CD4-positive, alpha-beta T cell treated with Interleukin-2 at 100 ng/mL for 4 hours (primary cell): ENCODE measurements around the gene SPTBN5.

Experiments used
- DNase-seq: peaks from one replicate; pipeline ENCODE4 v3.0.0-alpha.2; 2020; ENCODE audit warnings: low spot score

The SPTBN5 gene

DNA sequence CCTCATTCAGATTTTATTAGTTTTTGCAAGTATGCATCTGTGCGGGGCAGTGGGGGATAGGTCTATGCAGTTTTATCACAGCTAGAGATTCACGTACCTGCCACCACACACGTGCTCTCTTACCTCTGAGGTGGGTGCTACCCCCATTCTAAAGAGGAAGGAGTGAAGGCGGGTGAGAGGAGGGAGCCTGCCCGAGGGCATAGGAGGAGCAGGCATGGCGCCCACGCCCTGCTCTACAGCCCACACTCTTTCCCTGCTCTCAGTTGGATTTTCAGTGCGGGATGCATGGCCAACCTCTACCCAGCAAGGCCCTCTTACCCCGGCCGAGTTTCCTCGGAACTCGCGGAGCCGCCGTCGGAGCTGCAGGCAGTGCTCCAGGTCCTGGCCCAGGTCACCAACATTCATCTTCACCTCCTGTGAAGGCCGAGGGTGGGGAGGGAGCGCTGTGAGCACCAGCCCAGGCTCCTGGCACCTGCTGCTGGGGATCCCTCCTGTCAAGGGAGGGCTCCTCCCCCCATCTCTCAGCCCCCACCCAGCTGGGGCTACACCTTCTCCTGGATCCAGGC is 28.3 kb downstream of the SPTBN5 start:
- no peak for DNase-seq

DNA sequence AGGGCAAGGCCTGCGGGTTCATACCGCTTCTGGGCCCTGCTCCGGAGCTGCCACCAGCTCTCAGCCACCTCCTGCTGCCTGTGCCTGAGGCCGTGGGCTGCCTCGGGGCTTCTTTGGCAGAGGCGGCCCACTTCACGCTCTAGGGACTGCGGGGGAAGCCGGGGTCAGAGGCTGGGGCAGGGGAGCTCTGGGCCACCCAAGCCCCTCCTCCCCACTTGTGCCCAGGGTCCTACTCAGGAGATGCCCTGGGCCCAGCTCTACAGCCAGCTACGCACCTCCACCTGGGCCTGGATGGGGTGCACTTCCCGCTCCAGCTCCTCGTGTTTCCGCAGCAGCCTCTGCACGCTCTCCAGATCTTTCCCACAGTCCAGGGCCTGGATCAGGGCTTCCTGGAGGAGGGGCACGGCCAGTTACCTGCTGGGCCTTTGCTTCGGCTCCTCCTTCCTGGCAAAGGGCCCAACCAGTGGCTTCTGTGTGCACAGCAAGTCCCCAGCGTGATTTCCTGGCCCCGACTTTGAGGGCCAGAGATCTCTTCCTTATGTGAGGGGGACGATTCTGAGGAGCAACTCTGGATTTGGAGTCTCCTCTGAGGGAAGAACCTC is 31.2 kb downstream of the SPTBN5 start:
- no peak for DNase-seq

DNA sequence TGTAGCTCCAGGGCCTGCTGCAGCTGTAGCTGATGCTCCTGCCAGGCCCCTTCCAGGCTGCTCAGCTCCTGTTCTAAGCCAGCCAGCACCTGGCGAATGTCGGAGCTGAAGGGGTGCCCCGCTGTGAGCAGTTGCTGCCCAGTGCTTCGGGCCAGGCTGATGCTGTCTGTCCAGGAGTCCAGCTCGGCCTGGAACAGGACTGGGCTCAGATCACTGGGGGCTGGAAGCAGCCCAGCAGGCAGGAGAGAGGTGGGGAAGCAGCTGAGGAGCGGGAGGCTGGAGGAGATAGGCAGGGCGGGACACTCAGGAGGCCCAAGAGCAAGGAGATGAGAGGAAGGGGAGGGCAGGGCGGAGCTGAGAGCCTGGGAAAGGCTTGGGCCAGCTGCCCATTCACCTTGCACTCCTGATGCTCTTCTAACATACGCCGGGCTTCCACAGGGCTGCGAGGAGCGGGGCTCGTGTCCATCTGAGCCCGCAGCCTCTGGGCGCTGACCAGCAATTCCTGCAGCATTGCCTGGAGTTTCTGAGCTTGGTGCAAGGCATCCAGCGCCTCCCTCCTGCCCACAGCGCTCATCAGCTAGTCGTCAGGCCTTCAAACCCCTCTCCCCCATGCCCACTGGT is 32.0 kb downstream of the SPTBN5 start:
- DNase-seq, result no peak

DNA sequence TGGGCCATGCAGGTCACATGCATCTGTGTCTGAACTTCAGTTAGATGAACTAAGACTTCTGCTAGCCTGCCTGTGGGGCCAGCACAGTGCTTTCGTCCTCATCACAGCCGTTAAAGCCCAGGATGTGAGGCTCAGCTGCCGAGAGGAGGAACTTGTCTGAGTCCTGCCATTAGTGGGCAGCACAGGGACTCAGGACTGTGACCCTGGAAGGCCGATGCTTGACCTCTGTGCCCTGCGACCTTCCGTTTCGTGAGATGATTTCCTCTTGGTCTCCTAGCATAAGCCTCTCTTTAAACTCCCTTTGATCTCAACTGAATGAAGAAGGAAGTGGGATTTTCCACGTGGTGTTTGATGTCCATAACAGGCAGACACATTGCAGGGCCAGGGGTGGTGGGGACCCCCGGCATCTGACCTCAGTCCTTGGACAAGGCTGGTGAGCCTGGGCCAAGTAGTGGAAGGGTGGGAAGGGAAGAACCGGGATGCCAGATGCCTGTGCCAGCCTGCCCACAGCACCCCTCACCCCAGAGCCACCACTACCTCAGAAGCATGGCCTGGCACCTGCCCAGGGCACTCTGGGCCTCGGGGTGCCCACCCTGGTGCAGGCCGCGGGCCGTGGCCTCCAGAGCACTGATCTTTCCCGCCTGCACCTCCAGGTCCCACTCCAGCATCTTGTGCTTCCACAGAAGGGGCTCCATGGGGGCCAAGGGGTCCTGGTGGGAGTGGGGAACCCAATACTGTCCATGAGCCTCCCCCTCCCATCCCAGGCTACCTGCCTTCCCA is 33.6 kb downstream of the SPTBN5 start:
- no peak for DNase-seq

DNA sequence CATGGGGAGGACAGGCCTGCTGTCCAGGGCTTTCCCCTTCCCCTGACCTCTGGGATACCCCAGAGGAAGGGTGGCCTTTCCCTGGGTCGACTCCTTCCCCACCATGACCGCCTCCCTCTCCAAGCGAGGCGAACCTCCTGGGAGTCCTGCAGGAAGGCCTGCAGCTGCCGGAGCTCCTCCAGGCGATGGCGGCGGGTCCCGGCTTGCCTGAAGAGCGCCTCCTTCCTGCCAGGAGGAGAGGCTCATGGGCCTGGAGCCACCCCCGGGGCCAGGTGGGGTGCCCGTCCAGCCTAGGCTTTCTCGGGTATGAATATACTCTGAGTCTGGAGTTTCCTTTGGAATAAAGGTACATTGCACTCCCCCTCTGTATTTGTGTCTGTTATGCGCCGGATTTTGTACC is 35.1 kb downstream of the SPTBN5 start:
- no peak for DNase-seq

DNA sequence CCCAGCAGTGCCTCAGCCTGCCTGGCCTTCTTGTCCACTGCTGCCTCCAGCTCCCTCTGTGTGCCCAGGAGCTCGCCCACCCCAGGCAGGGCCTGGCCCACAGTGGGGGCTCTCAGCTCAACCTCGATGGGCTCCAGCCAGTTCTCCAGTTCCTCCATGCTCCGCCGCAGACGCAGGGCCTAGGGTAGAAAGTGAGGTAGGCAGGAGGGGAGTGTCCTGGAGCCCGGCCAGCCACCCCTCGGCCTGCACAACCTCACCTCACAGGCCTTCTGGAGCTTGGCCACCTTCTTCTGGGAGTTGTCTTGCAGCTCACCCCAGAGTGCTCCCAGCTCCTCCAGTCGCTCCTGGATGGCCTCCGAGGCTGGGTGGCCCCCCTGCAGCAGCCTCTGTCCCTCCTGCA is 36.5 kb downstream of the SPTBN5 start:
- no peak for DNase-seq

DNA sequence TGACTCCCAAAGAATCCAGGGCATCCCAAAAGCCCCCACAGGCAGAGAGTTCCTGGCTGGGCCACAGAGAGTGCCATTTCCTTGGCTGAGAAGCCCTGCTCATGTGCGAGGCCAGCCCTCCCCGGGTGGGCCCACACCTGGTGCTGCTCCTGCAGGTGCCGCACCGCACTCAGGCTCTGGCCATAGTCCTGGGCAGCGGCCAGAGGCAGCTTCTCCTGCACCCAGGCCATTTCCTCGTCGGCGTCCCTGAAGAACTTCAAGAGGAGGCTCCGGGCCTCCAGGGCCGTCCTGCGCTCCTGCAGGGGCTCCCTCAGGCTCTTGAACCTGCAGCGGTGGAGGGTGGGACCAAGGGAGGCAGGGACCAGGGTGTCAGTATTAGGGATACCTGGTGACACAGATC is 37.1 kb downstream of the SPTBN5 start:
- no peak for DNase-seq

DNA sequence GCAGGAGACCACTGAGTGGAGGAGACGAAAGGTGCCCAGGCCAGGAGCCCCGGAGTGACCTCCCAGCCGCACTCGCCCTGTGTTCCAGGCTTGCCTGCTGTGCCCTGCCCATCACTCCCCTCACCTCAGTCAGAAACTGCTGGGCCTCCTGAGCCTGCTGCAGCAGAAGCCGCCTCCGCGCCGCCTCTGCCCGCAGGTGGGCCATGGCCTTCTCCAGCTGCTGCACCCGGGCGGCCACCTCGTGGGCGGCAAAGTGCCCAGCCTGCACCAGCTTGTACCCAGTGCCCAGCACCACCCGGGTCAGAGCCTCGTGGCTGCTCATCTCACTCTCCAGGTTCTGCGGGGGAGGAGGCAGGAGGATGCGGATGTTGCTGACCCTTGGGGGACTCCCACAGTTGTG is 37.6 kb downstream of the SPTBN5 start:
- no peak for DNase-seq

DNA sequence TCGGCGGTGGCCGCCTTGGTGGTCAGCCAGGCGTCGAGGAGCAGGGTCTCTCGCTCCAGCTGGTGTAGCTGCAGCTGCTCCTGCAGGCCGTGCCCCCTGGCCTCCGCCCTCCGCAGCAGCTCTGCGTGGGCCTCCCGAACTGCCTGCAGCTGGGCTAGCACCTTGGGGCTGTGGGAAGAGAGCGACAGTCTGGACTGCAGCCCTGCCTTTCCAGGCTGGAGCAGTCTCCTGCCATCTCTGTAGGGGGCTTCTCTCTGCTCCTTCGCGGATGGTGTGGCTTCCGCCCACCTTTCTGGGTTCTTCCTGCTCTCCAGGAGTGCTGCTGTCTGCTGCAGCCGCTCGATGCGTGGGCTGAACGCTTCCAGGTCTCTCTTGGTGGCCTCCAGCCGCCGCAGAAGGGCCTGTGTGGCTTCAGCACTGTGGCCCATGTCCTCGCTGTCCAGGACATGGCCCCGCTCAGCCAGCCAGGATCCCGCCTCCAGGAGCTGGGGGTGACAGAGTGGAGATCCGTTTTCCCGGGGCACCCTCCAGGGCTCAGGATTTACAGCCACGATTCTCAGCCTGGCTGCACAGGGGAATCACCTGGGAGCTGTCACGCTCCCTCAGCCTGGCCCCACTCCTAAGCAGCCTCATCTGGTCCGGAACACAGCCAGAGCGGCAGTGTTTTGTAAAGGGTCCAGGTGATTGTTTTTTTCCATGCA is 38.4 kb downstream of the SPTBN5 start:
- no peak for DNase-seq

DNA sequence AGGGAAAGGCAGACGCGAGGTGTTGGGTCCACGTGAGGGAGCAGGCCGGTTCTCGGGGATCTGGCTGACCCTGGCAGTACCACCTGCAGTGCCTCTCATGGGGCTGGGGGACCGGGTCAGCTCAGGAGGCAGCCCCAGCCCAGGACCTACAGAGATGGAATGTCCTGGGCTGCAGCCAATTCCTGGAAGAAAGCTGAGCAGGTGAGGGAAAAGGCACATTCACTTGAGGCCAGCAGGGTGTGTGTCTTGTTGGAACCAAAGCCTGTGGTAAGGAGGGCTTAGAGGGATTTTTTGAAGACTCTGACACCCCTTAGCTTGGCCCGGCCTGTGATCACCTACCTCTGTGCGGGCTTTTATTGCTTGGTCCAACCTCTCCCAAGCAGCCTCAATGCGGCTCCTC is 39.4 kb downstream of the SPTBN5 start:
- DNase-seq, result no peak

DNA sequence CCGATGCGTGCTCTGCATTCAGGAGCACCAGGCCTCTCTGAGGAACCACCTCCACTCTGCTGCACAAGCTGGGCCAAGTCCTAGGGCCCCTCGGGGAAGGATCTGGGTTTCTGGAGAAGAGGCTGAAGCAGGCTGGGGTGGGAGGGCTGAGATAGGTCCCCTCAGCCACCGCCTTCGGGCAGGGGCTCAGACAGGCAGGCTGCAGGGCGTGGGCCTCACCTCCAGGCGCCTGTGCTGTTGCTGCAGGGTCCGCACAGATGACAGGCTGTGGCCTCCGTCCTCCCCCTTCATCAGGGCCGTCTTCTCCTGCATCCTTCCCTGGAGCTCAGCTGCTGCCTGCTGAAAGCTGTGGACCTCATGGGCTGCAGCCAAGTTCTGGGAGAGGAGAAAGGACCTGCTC is 40.0 kb downstream of the SPTBN5 start:
- DNase-seq, result no peak

DNA sequence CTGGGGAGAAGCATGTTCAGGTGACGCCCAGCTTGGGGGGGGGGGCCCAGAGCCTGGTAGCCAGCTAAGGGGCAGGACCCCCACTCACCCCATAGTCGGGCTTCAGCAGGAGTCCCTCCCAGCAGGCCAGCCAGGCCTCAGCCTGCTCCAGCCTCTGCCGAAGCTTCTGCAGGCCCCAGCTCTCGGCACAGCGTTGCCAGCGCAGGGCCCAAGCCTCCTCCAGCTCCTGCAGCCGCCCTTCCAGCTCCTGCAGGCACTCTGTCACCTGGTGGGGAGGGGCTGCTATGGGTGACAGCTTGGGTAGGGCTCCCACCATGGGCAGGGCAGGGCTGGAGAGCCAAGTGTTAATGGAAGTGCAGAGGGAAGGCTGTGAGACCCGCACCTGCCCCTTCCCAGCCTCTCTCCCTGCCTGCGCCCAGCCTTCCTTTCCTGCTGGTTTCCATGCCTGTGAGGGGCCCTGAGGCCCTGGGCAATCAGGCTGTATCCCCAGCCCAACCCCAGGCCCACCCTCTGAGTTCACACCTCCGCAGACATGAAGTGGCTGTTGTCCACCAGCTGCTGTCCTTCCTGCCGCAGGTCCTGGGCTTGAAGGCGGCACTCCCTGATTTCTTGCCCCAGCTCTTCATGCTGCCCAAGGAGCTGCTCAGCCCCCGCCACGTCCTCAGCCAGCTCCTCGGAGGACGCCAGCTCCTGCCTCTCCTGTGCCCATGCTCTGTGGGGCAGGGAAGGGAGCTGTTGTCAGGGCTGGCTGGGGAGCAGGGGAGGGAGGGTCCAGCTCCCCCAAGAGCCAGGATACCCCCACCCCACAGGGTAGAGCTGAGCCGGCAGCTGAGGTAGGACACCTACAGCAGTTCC is 40.9 kb downstream of the SPTBN5 start:
- DNase-seq, result no peak

DNA sequence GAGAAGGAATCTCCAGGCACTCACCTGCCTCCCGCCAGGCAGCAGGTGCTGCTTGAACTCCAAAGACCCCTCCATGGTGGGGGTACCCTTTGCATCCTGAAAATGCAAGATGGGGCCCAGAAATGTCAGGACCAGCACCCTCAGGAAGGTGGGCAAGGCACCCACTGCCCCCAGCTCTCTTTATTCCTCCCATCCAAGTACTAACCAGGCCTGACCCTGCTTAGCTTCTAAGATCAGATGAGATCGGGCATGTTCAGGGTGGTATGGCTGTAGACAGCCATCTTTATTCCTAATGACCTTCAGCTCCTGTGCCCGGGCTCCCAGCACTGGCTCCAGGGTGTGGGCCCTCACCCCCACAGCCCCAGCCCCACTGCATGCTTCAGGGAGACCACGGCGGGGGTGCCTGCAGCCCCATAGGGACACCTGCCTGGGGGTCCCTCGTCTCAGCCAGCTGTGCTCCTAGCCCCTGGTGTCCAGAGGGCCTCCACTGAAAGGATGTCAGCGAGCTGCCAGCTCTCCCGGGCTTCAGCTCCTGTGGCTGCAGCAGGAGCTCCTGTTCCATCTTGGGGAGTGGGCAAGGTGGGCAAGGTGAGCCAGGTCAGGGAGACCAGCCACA is 42.0 kb downstream of the SPTBN5 start:
- no peak for DNase-seq

DNA sequence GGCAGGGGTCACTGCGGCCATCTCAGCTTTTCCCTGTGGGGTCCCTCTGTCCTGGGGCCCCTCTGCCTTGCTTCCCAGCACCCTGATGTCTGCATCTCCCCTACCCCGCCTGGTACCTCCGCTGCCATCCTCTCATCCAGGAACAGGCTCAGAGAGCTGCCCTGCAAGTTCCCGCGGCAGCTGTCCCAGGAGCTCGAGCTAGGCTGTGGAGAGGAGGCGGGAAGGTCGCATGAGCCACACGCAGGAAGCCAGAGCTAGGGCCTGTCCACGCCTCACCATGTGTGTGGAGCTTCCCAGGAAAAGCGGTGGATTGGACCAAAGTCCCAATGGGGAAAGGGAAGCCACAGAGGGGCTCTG is 42.7 kb downstream of the SPTBN5 start:
- DNase-seq, result no peak

DNA sequence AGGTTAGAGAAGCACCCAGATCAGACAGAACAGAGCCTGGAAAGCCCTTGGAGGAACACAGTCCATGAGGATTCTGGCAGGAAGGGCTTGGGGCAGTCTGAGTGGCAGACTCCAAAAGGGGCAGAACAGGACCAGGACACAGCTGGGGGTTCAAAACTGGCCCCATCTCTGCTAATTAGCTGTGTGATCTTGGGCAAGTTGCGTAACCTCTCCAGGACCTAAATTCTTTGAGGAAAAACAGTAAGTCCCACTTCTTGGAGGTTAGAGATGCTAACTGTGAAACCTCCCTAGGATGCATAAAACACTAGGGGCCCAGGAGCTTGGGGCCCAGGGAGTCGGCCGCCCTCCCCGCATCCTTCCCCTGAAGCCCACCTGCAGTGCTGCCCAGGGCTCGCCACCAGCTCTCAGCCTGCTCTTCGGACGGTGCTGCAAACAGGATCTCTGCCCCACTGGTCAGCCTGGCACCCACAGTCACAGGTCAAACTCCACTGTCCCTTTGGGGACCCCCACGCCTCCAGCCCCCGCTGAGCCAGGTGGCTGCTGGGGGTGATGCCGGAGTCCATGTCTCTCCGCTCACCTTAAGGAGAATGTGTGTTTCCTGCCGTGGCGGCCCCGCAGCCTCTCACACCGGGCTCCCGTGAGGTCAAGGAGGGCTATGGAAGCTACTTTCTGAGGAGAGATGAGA is 43.2 kb downstream of the SPTBN5 start:
- no peak for DNase-seq

DNA sequence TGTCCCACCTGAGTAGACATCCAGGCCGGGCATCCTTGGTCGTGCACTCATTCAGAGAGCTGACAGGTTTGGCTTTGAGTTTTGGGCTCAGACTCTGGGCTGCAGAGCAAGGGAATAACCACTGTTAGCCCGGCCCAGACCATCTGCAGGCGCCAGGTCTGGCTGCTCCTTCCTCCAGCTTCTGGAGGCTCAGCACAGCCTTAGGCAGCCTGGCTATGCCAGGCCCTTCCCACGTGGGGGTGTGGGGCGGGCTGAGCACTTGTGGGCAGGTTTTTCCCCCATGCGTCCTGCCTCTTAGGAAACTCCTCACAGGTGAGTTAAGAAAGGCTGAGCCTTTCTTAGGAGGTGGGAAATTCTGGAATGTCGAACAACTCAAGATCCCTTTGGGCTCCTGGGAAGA is 44.0 kb downstream of the SPTBN5 start:
- no peak for DNase-seq

DNA sequence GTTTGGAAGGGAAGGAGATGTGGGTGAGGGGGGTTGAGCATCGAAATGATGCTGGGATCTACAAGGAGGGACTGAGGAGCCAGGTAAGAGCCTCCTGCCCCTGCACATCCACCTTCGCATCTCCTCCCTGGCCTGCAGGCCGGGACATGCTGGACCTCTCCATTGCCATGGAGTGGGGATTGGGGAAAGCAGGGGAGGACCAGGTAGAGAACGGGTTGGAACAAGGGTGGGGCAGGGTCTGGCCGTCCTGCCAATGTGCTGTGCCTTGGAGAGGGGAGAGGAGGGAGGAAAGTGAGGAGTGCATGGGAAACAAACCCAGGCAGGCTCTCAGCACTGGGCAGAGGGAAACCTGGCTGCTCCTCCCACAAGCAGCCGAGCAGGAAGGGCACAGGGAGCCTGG is 44.6 kb downstream of the SPTBN5 start:
- no peak for DNase-seq

DNA sequence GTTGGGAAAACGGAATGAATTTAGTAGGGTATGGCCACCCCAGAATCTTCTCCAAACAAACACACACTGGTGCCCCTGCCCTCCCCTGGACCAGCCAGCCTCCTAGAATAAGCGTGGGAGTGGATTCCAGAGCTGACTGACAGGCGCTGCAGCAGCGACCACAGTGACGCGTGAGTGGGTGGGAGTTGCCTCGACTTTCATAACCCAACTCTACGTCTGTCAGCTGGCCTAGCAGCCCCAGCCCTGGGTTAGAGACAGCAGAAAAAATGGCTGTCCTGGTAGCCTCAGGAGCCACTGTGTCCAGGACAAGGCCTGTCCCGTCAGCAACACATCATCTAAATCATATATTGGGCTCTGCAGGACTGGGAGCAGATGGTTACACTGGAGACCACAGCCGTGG is 45.2 kb downstream of the SPTBN5 start:
- DNase-seq, result no peak

DNA sequence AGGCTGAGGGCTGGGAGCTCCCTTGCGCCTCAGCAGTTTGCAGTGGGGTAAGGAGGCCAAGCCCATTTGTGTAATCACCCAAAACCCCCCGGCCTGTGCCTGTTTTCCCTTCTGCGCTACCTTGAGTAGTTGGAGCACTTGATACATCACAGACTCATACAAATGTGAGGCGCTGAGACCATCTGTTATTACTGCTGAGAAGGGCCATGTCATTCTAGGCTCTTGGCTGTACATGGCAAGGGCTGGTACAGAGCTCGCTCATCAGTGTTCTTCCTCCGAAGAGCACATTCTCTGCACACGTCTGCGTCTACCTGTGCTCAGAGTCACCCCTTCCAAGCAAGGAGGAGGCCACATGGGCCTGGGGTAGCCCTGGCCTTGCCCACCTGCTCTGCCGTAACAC is 45.9 kb downstream of the SPTBN5 start:
- no peak for DNase-seq

DNA sequence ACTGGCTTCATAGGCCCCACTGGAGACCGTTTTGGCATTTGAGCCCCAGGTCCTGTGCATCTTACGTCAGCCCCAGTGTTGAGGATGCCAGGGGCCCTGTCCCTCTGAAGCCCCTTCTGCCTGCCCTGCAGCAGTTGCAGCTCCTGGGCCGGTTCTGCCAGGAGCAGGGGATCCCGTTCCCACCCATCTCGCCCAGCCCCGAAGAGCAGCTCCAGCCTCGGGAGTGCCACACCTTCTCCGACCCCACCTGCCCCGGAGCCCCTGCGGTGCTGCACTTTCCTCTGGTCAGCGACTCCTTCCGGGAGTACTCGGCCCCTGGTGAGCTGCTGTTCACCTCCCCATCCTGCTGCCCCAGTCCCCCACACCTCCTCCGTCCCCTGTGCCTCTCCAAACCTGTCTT is 46.6 kb downstream of the SPTBN5 start:
- DNase-seq, result no peak

DNA sequence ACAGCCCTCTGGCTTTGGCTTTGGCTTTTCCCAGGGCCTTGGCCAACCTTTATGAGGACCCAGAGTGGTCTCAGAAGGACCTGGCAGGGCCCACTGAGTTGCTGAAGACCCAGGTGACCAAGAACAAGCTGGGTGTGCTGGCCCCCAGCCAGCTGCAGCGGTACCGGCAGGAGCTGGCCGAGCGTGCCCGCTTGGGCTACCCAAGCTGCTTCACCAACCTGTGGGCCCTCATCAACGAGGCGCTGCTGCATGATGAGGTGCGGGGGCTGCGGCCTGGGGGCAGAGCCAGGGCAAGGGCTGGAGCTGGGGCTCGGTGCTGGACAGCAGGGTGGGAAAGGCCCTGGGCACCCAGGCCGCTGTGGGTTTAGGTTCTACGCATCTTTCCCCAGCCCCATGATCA is 49.0 kb downstream of the SPTBN5 start:
- no peak for DNase-seq
